HepG2 (cell line): ENCODE results near the gene DNAJC8. TPM values are rescaled to one million over a fixed set of nuclear protein-coding genes. Genes with fewer than 3 reads are reported as not detected.

ENCODE experiments used
- ATF7-NPFF ChIP-seq: sonication (generic); formaldehyde crosslinking; IDR thresholded peaks from 2 replicates; pipeline ENCODE4 v1.8.1; 2023; ENCODE audit warnings: mild to moderate bottlenecking, low read depth, missing genetic modification reagents, moderate library complexity
- BRCA1 ChIP-seq: sonication (generic); formaldehyde crosslinking; IDR thresholded peaks from 2 replicates; pipeline ENCODE4 v1.4.0; 2020; ENCODE audit warnings: missing genetic modification reagents
- HNF1A ChIP-seq, 2 experiments: sonication (generic) in 1 of 2; formaldehyde crosslinking in 1 of 2; IDR thresholded peaks; 2 replicates each; pipeline versions ENCODE4 v1.4.0 to v1.6.1; 2016 to 2020; ENCODE audit warnings: borderline replicate concordance in 1 of 2, low read depth in 1 of 2, mild to moderate bottlenecking in 1 of 2, missing genetic modification reagents in 1 of 2
- KDM5B ChIP-seq: sonication (generic); formaldehyde crosslinking; IDR thresholded peaks from 2 replicates; pipeline ENCODE4 v1.4.0; 2020; ENCODE audit warnings: missing genetic modification reagents, mild to moderate bottlenecking, borderline replicate concordance
- NKX3-1 ChIP-seq: sonication (generic); formaldehyde crosslinking; IDR thresholded peaks from 2 replicates; pipeline ENCODE4 v1.5.0; 2020; ENCODE audit warnings: missing genetic modification reagents
- PAX8 ChIP-seq: sonication (generic); formaldehyde crosslinking; IDR thresholded peaks from 2 replicates; pipeline ENCODE4 v1.8.0; 2022; ENCODE audit warnings: mild to moderate bottlenecking, missing genetic modification reagents, borderline replicate concordance
- PHF21A ChIP-seq: sonication (generic); formaldehyde crosslinking; IDR thresholded peaks from 2 replicates; pipeline ENCODE4 v1.5.0; 2020; ENCODE audit warnings: mild to moderate bottlenecking, missing genetic modification reagents
- SIN3A ChIP-seq: IDR thresholded peaks from 2 replicates; pipeline ENCODE4 v1.6.1; 2011; ENCODE audit warnings: low read depth, mild to moderate bottlenecking, control low read depth, low read length, borderline replicate concordance
- SRY ChIP-seq: sonication (generic); formaldehyde crosslinking; IDR thresholded peaks from 2 replicates; pipeline ENCODE4 v1.8.0; 2022; ENCODE audit warnings: mild to moderate bottlenecking, missing genetic modification reagents
- ZNF207 ChIP-seq: fragments of 450-650 bp; IDR thresholded peaks from 2 replicates; pipeline ENCODE4 v1.6.1; 2016; ENCODE audit warnings: antibody characterized with exemption, borderline replicate concordance
- ZNF256 ChIP-seq: sonication (generic); formaldehyde crosslinking; conservative IDR thresholded peaks from 2 replicates; pipeline ENCODE4 v1.4.0; 2020; ENCODE audit warnings: missing genetic modification reagents
- ZNF441 ChIP-seq: sonication (generic); formaldehyde crosslinking; IDR thresholded peaks from 2 replicates; pipeline ENCODE4 v1.7.0; 2021; ENCODE audit warnings: missing genetic modification reagents, borderline replicate concordance
- ZNF781 ChIP-seq: sonication (generic); formaldehyde crosslinking; IDR thresholded peaks from 2 replicates; pipeline ENCODE4 v1.5.1; 2020; ENCODE audit warnings: borderline replicate concordance, mild to moderate bottlenecking, missing genetic modification reagents; ENCODE audit errors: not compliant biosample characterization
- polyA plus RNA-seq, 8 experiments: library from polyadenylated mRNA; depleted of rRNA in 3 of 8; stranded (reverse) in 7 of 8; unstranded in 1 of 8; fragments of >200 nt; fragmentation: Illumina TruSeq in 4 of 8; extraction: Trizol in 4 of 8; gene quantifications; 2 replicates each; pipeline versions ENCODE4 v1.2.1 to v1.2.3, GENCODE V29; 2011 to 2016; ENCODE audit warnings: low read depth in 4 of 8, missing spikeins in 1 of 8, mixed read lengths in 1 of 8; ENCODE audit not compliant: insufficient read depth in 1 of 8
- total RNA-seq, 5 experiments: library from RNA; depleted of rRNA; stranded (reverse); fragments of >200 nt; fragmentation: Illumina TruSeq; extraction: Trizol; gene quantifications; 2 replicates each; pipeline ENCODE4 v1.2.3, GENCODE V29; 2016; ENCODE audit warnings: low read depth in 1 of 5
- TF ChIP-seq, protein P1 (sequence below): sonication (generic); formaldehyde crosslinking; IDR thresholded peaks from 2 replicates; pipeline ENCODE4 v1.4.0; 2020; ENCODE audit warnings: missing genetic modification reagents, mild to moderate bottlenecking, borderline replicate concordance
- TF ChIP-seq, protein P2 (sequence below): sonication (generic); formaldehyde crosslinking; IDR thresholded peaks from 2 replicates; pipeline ENCODE4 v1.8.1; 2023; ENCODE audit warnings: mild to moderate bottlenecking, inconsistent platforms, moderate library complexity, missing genetic modification reagents, borderline replicate concordance
- TF ChIP-seq, protein P3 (sequence below): sonication (generic); formaldehyde crosslinking; IDR thresholded peaks from 2 replicates; pipeline ENCODE4 v1.5.0; 2020; ENCODE audit warnings: mild to moderate bottlenecking, missing genetic modification reagents

The DNAJC8 gene
- total and polyA plus RNA-seq, 2 of the 13 experiments (the other 11 are each of a cell fraction or from before 2014, with no cell fraction given) = 54.5 to 126 TPM

DNA sequence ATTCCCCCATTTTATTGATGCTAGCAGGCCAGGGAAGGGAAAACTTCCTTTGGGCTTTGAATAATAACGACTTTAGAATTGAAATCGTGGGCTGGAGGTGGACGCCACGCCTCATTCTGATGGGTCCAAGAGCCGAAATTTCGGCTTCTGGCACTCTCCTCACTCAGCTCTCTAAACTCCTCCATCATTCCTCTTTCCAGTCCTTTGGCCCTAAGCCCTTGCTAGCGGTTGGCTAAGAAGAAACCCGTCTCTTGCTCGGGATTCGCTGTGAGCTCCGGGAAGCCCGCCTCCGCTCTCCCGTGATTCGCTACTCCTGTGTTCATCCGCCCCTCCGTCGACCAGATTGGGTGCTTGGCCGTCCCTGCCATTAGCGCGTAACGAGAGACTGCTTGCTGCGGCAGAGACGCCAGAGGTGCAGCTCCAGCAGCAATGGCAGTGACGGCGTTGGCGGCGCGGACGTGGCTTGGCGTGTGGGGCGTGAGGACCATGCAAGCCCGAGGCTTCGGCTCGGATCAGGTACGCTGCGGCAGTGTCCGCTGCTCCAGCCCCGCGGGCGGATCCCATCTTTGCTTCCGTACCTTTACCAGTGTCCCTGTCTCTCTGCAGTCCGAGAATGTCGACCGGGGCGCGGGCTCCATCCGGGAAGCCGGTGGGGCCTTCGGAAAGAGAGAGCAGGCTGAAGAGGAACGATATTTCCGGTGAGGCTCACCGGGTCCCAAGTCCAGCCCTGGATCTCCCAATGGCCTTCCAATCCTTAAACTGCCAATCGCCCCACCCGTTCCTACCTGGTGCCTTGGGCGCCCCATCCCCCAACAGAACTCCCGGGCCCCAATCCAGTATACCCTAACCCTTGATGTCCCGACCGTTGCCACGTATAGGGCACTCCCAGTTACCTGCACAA lies 3.2 kb upstream of the DNAJC8 start, which contains the start of gene ATP5IF1 (continued):
- TF ChIP-seq, protein P1, sequence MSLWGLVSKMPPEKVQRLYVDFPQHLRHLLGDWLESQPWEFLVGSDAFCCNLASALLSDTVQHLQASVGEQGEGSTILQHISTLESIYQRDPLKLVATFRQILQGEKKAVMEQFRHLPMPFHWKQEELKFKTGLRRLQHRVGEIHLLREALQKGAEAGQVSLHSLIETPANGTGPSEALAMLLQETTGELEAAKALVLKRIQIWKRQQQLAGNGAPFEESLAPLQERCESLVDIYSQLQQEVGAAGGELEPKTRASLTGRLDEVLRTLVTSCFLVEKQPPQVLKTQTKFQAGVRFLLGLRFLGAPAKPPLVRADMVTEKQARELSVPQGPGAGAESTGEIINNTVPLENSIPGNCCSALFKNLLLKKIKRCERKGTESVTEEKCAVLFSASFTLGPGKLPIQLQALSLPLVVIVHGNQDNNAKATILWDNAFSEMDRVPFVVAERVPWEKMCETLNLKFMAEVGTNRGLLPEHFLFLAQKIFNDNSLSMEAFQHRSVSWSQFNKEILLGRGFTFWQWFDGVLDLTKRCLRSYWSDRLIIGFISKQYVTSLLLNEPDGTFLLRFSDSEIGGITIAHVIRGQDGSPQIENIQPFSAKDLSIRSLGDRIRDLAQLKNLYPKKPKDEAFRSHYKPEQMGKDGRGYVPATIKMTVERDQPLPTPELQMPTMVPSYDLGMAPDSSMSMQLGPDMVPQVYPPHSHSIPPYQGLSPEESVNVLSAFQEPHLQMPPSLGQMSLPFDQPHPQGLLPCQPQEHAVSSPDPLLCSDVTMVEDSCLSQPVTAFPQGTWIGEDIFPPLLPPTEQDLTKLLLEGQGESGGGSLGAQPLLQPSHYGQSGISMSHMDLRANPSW (CRISPR knock-in tag) = peak; percentile 64; the same call in 1 of the 2 replicates
- no peak for TF ChIP-seq HNF1A (IDR thresholded peaks at IDR 0.05; ENCODE audit: low read depth)
- peak; percentile 82 for TF ChIP-seq HNF1A (CRISPR knock-in tag; IDR thresholded peaks at IDR 0.05; ENCODE audit: borderline replicate concordance)
- TF ChIP-seq PAX8 (CRISPR knock-in tag) = peak; percentile 94; the same call in 1 of the 2 replicates
- peak; percentile 81; the same call in 1 of the 2 replicates for TF ChIP-seq BRCA1 (CRISPR knock-in tag)
- TF ChIP-seq ZNF256 (CRISPR knock-in tag) = peak; percentile 83; the same call in 1 of the 2 replicates
- TF ChIP-seq SIN3A = peak; percentile 78; the same call in 1 of the 2 replicates
- TF ChIP-seq, protein P2, sequence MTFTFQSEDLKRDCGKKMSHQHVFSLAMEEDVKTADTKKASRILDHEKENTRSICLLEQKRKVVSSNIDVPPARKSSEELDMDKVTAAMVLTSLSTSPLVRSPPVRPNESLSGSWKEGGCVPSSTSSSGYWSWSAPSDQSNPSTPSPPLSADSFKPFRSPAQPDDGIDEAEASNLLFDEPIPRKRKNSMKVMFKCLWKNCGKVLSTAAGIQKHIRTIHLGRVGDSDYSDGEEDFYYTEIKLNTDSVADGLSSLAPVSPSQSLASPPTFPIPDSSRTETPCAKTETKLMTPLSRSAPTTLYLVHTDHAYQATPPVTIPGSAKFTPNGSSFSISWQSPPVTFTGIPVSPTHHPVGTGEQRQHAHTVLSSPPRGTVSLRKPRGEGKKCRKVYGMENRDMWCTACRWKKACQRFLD = peak; percentile 88
- TF ChIP-seq, protein P3, sequence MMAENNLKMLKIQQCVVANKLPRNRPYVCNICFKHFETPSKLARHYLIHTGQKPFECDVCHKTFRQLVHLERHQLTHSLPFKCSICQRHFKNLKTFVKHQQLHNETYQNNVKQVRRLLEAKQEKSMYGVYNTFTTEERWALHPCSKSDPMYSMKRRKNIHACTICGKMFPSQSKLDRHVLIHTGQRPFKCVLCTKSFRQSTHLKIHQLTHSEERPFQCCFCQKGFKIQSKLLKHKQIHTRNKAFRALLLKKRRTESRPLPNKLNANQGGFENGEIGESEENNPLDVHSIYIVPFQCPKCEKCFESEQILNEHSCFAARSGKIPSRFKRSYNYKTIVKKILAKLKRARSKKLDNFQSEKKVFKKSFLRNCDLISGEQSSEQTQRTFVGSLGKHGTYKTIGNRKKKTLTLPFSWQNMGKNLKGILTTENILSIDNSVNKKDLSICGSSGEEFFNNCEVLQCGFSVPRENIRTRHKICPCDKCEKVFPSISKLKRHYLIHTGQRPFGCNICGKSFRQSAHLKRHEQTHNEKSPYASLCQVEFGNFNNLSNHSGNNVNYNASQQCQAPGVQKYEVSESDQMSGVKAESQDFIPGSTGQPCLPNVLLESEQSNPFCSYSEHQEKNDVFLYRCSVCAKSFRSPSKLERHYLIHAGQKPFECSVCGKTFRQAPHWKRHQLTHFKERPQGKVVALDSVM (CRISPR knock-in tag) = peak; percentile 43; the same call in 1 of the 2 replicates
- TF ChIP-seq ZNF207 = no peak
- peak; percentile 68 for TF ChIP-seq ATF7-NPFF (CRISPR knock-in tag)
- TF ChIP-seq ZNF441 (CRISPR knock-in tag) = 0 out of 2 replicates have a peak, but pooled peaks have one; percentile 20
- peak; percentile 77 for TF ChIP-seq ZNF781
- TF ChIP-seq SRY (CRISPR knock-in tag) = peak; percentile 83; the same call in 1 of the 2 replicates
- TF ChIP-seq PHF21A = peak; percentile 71; the same call in 1 of the 2 replicates
- TF ChIP-seq NKX3-1 (CRISPR knock-in tag) = peak; percentile 92
- peak; percentile 84 for TF ChIP-seq KDM5B
